H1 (cell line): Measurements from ENCODE around the gene SPATA19. TPM values are rescaled to one million over a fixed set of nuclear protein-coding genes. Genes with fewer than 3 reads are reported as not detected.

Source experiments
- CTCF ChIA-PET: fragments of 300-600 bp; sonication (Branson Sonifier 250); formaldehyde crosslinking; loops from one replicate; lab custom pipeline; 2021; ENCODE audit not compliant: partially characterized antibody; lab: Charles Lee
- POLR2A ChIA-PET: fragments of 300-600 bp; sonication (Branson Sonifier 250); formaldehyde crosslinking; loops from one replicate; lab custom pipeline; 2021; ENCODE audit warnings: inconsistent platforms; ENCODE audit not compliant: partially characterized antibody; lab: Charles Lee
- DNase-seq, 2 experiments: peaks; one replicate each; pipeline versions ENCODE4 v3.0.0 to v3.0.0-alpha.2; 2010 to 2022; ENCODE audit warnings: low spot score in 2 of 2, low read depth in 1 of 2, mixed read lengths in 1 of 2
- FAIRE-seq: peaks from 2 replicates; lab custom pipeline; 2011; peaks lifted over from hg19 to GRCh38; lab: Jason Lieb, UNC
- H2AFZ ChIP-seq: 2 replicates; pipeline ENCODE4 v1.8.1; 2012; ENCODE audit warnings: low read length, inconsistent platforms
- H2AK5ac ChIP-seq: 2 replicates; pipeline ENCODE4 v1.6.1; 2013; ENCODE audit warnings: low read depth, low read length
- H2BK120ac ChIP-seq: replicated peaks from 2 replicates; pipeline ENCODE3; 2013; ENCODE audit warnings: low read depth, low read length, inconsistent platforms
- H2BK12ac ChIP-seq: 2 replicates; pipeline ENCODE4 v1.6.1; 2013; ENCODE audit warnings: low read depth, low read length
- H2BK15ac ChIP-seq: 2 replicates; pipeline ENCODE4 v1.6.1; 2013; ENCODE audit warnings: low read length
- H2BK20ac ChIP-seq: 2 replicates; pipeline ENCODE4 v1.6.1; 2013; ENCODE audit warnings: low read length
- H2BK5ac ChIP-seq: 2 replicates; pipeline ENCODE4 v1.6.1; 2013; ENCODE audit warnings: low read depth, low read length
- H3K14ac ChIP-seq: 2 replicates; pipeline ENCODE4 v1.6.1; 2013; ENCODE audit warnings: inconsistent platforms; ENCODE audit not compliant: insufficient read length
- H3K18ac ChIP-seq: 2 replicates; pipeline ENCODE4 v1.6.1; 2013; ENCODE audit warnings: low read length; ENCODE audit errors: extremely low read depth
- H3K23ac ChIP-seq: 2 replicates; pipeline ENCODE4 v1.6.1; 2013; ENCODE audit warnings: inconsistent platforms; ENCODE audit not compliant: insufficient read length
- H3K23me2 ChIP-seq: 2 replicates; pipeline ENCODE4 v1.6.1; 2013; ENCODE audit warnings: low read depth, low read length
- H3K27ac ChIP-seq: 2 replicates; pipeline ENCODE4 v1.6.1; 2011; ENCODE audit warnings: low read depth, low read length, inconsistent platforms
- H3K27me3 ChIP-seq, 4 experiments: replicated peaks in 1 of 4; 1 replicate in 1 of 4; 2 replicates in 3 of 4; pipeline versions ENCODE4 v1.6.1 to v1.8.1; 2011 to 2013; ENCODE audit warnings: low read length in 3 of 4, mild to moderate bottlenecking in 3 of 4, inconsistent platforms in 2 of 4, mixed read lengths in 2 of 4, moderate library complexity in 1 of 4; ENCODE audit not compliant: control insufficient read depth in 3 of 4, insufficient read depth in 3 of 4; ENCODE audit errors: extremely low read depth in 1 of 4
- H3K36me3 ChIP-seq, 4 experiments: 2 replicates each; pipeline versions ENCODE4 v1.6.1 to v1.8.1; 2011 to 2013; ENCODE audit warnings: mild to moderate bottlenecking in 4 of 4, low read length in 3 of 4, moderate library complexity in 2 of 4, control low read depth in 1 of 4, inconsistent platforms in 1 of 4; ENCODE audit not compliant: insufficient read depth in 4 of 4, control insufficient read depth in 2 of 4
- H3K4ac ChIP-seq: replicated peaks from 2 replicates; pipeline ENCODE3; 2013; ENCODE audit warnings: low read length, low read depth, mixed read lengths, inconsistent platforms; ENCODE audit not compliant: insufficient read length
- H3K4me1 ChIP-seq, 4 experiments: replicated peaks in 1 of 4; 1 replicate in 1 of 4; 2 replicates in 3 of 4; pipeline versions ENCODE4 v1.6.1 to v1.8.1; 2011 to 2013; ENCODE audit warnings: low read length in 3 of 4, inconsistent platforms in 2 of 4, mixed read lengths in 1 of 4; ENCODE audit not compliant: insufficient read depth in 4 of 4, control insufficient read depth in 3 of 4
- H3K4me2 ChIP-seq, 2 experiments: 2 replicates each; pipeline versions ENCODE4 v1.6.1 to v1.8.1; 2011 to 2013; ENCODE audit warnings: low read depth in 2 of 2, low read length in 2 of 2, control low read depth in 1 of 2, inconsistent platforms in 1 of 2, mild to moderate bottlenecking in 1 of 2; ENCODE audit not compliant: insufficient read depth in 1 of 2
- H3K4me3 ChIP-seq, 4 experiments: fragments of 200-600, 300-600 bp in 1 of 4; sonication (generic), shearing (Covaris generic), sonication (Bioruptor Twin) in 1 of 4; 2 replicates each; pipeline versions ENCODE4 v1.5.1 to v1.8.1; 2011 to 2016; ENCODE audit warnings: low read length in 4 of 4, low read depth in 3 of 4, control low read depth in 2 of 4, inconsistent platforms in 2 of 4, mild to moderate bottlenecking in 2 of 4, mixed read lengths in 1 of 4, moderate library complexity in 1 of 4; ENCODE audit not compliant: insufficient read depth in 2 of 4; ENCODE audit errors: extremely low read depth in 1 of 4
- H3K56ac ChIP-seq: replicated peaks from 2 replicates; pipeline ENCODE3; 2013; ENCODE audit warnings: low read depth, mild to moderate bottlenecking, mixed read lengths, low read length, inconsistent platforms; ENCODE audit not compliant: insufficient read length
- H3K79me1 ChIP-seq: 2 replicates; pipeline ENCODE4 v1.6.1; 2013; ENCODE audit warnings: low read depth, low read length, control low read depth
- H3K79me2 ChIP-seq, 2 experiments: 2 replicates each; pipeline versions ENCODE4 v1.6.1 to v1.8.1; 2012 to 2013; ENCODE audit warnings: low read length in 2 of 2, mild to moderate bottlenecking in 2 of 2, inconsistent platforms in 1 of 2; ENCODE audit not compliant: insufficient read depth in 2 of 2, control insufficient read depth in 1 of 2
- H3K9ac ChIP-seq, 4 experiments: replicated peaks in 1 of 4; 1 replicate in 1 of 4; 2 replicates in 3 of 4; pipeline versions ENCODE4 v1.6.1 to v1.8.1; 2011 to 2013; ENCODE audit warnings: low read depth in 3 of 4, low read length in 3 of 4, control low read depth in 2 of 4, mild to moderate bottlenecking in 2 of 4, moderate library complexity in 2 of 4, inconsistent platforms in 1 of 4; ENCODE audit errors: extremely low read depth in 1 of 4
- H3K9me3 ChIP-seq, 2 experiments: 2 replicates each; pipeline versions ENCODE4 v1.6.1 to v1.8.1; 2012 to 2013; ENCODE audit warnings: mild to moderate bottlenecking in 2 of 2, moderate library complexity in 2 of 2, control low read depth in 1 of 2, inconsistent platforms in 1 of 2, low read depth in 1 of 2, low read length in 1 of 2, mixed read lengths in 1 of 2; ENCODE audit not compliant: insufficient read depth in 2 of 2
- H4K20me1 ChIP-seq, 2 experiments: replicated peaks in 1 of 2; 2 replicates each; pipeline versions ENCODE3 to v1.8.1; 2011 to 2013; ENCODE audit warnings: inconsistent platforms in 2 of 2, low read length in 2 of 2, mild to moderate bottlenecking in 1 of 2; ENCODE audit not compliant: insufficient read depth in 2 of 2, control insufficient read depth in 1 of 2
- H4K5ac ChIP-seq: 2 replicates; pipeline ENCODE4 v1.6.1; 2013; ENCODE audit warnings: low read length, low read depth, mixed read lengths, inconsistent platforms; ENCODE audit not compliant: insufficient read length
- H4K8ac ChIP-seq: 2 replicates; pipeline ENCODE4 v1.8.0; 2013; ENCODE audit warnings: mild to moderate bottlenecking, moderate library complexity, low read length, inconsistent platforms; ENCODE audit not compliant: insufficient read depth; ENCODE audit errors: extremely low read depth
- H4K91ac ChIP-seq: replicated peaks from 2 replicates; pipeline ENCODE3; 2013; ENCODE audit warnings: low read length, mixed read lengths, inconsistent platforms; ENCODE audit not compliant: insufficient read length
- CBX5 ChIP-seq: fragments of 300-800, 300-1000 bp; sonication (generic); IDR thresholded peaks from 2 replicates; pipeline ENCODE4 v1.7.1; 2016; ENCODE audit warnings: antibody characterized with exemption, low read length, low read depth
- EP300 ChIP-seq, 2 experiments: IDR thresholded peaks; 1 replicate in 1 of 2; 2 replicates in 1 of 2; pipeline ENCODE4 v1.6.1; 2011 to 2012; ENCODE audit warnings: low read depth in 2 of 2, low read length in 2 of 2, mild to moderate bottlenecking in 2 of 2, borderline replicate concordance in 1 of 2, inconsistent platforms in 1 of 2, moderate library complexity in 1 of 2
- GABPA ChIP-seq: IDR thresholded peaks from 2 replicates; pipeline ENCODE4 v1.6.1; 2011; ENCODE audit warnings: mild to moderate bottlenecking, low read length, moderate library complexity, borderline replicate concordance; ENCODE audit not compliant: insufficient read depth
- HDAC6 ChIP-seq: IDR thresholded peaks from one replicate; pipeline ENCODE4 v1.7.1; 2012; ENCODE audit warnings: low read depth, mild to moderate bottlenecking, inconsistent platforms, low read length, moderate library complexity
- ZNF274 ChIP-seq: IDR thresholded peaks from 2 replicates; pipeline ENCODE4 v1.7.0; 2012; ENCODE audit warnings: low read length, borderline replicate concordance; ENCODE audit errors: extremely low read depth
- WGBS, 2 experiments: shearing (Covaris generic) in 1 of 2; methylation state at CpG; one replicate each; pipeline versions ENCODE4 v1.1.6 to v1.1.7; 2013 to 2015; ENCODE audit warnings: low lambda C conversion rate in 2 of 2, mixed read lengths in 2 of 2, inconsistent platforms in 1 of 2, low coverage in 1 of 2, missing lambda C conversion rate in 1 of 2; ENCODE audit not compliant: insufficient replicate concordance in 2 of 2, insufficient coverage in 1 of 2, insufficient read length in 1 of 2; ENCODE audit errors: extremely low coverage in 1 of 2, missing lambda C conversion rate in 1 of 2; 5-methylcytosine and 5-hydroxymethylcytosine counted together
- polyA plus RNA-seq, 7 experiments: library from polyadenylated mRNA; depleted of rRNA in 3 of 7; stranded (reverse) in 5 of 7; unstranded in 2 of 7; fragments of >200 nt in 5 of 7; fragments of 200-250 nt in 2 of 7; gene quantifications; 1 replicate in 5 of 7; 2 replicates in 1 of 7; 4 replicates in 1 of 7; pipeline versions ENCODE4 v1.2.1 to v1.2.3, GENCODE V29; 2011 to 2013; ENCODE audit warnings: missing spikeins in 2 of 7, mixed read lengths in 2 of 7
- total RNA-seq: library from RNA; stranded (reverse); fragmentation: NEBNext Ultra II Directional; extraction: Animal tissue kit (Norgen Biotek cat#: 25700); gene quantifications from 2 replicates; pipeline ENCODE4 v1.2.1, GENCODE V29; 2021

The SPATA19 gene
- total and polyA plus RNA-seq, 2 of the 8 experiments (the other 6 are each of a cell fraction or from before 2014, with no cell fraction given), result not detected

GRCh38 chr11:133865466-133865865 lies 20.2 kb upstream of the SPATA19 start:
- Histone ChIP-seq H3K79me2 (no peaks in the 10 kb centered on the region), H3K4me2 (no peak overlapping the region), H3K18ac (no peak overlapping the region), H2BK20ac (no peak overlapping the region), H3K4me3 (no peak overlapping the region), H4K5ac (no peak overlapping the region), H4K8ac (no peak overlapping the region), H2BK12ac (no peak overlapping the region), H3K23me2 (no peaks in the 10 kb centered on the region), H3K23ac (no peak overlapping the region), H3K9me3 (no peaks in the 10 kb centered on the region), H3K4me1 (no peaks in the 10 kb centered on the region), H3K79me1 (no peaks in the 10 kb centered on the region), H3K14ac (no peak overlapping the region), H3K27ac (no peak overlapping the region), H3K9ac (no peak overlapping the region), H3K56ac (no peak overlapping the region), H2AK5ac (no peak overlapping the region), H4K91ac (no peak overlapping the region), H2AFZ (no peak overlapping the region), H2BK120ac (no peak overlapping the region), H2BK5ac (no peak overlapping the region), H2BK15ac (no peak overlapping the region), H3K36me3 (no peaks in the 10 kb centered on the region), H3K27me3 (no peaks in the 10 kb centered on the region), H4K20me1 (no peaks in the 10 kb centered on the region), H3K4ac (no peak overlapping the region)
- no peak for FAIRE-seq
- TF ChIP-seq HDAC6 (no peak), CBX5 (no peak), GABPA (no peak), ZNF274 (no peak), EP300 (IDR thresholded peaks at IDR 0.05; ENCODE audit: borderline replicate concordance in 1 of 2, low read depth in 2 of 2, low read length in 2 of 2) (no peak)
- ChIA-PET POLR2A (no interaction called here), CTCF (no interaction called here)
- 91% methylated on average over 11 of the region's 11 CpGs; no CpG with 5 or more reads in 1 of the 2 experiments for WGBS, 2 experiments
- DNase-seq, result no peak
